Effector CD8-positive, alpha-beta T cell (primary cell): Measurements from ENCODE around the gene PCDHAC1.

ENCODE experiments used
- DNase-seq: peaks from one replicate; lab custom pipeline; 2025; lab: John Stamatoyannopoulos, UW

The PCDHAC1 gene

GRCh38 chr5:140967226-140967893 lies 41.3 kb downstream of the PCDHAC1 start:
- DNase-seq = no peak

- no peak for DNase-seq
Measured at GRCh38 chr5:140969880-140970279, 43.8 kb downstream of the PCDHAC1 start.

GRCh38 chr5:140973550-140973949 lies 47.5 kb downstream of the PCDHAC1 start:
- DNase-seq = no peak

- no peak for DNase-seq
Measured at GRCh38 chr5:140977003-140977402, 50.9 kb downstream of the PCDHAC1 start.

- no peak for DNase-seq
Measured at GRCh38 chr5:140978260-140978659, 52.2 kb downstream of the PCDHAC1 start.

- DNase-seq = no peak
Measured at GRCh38 chr5:140978983-140979382, 52.9 kb downstream of the PCDHAC1 start.
